AG09309 (cell line): ENCODE data around the gene FYN.

Experiments used
- DNase-seq: peaks from one replicate; pipeline ENCODE4 v3.0.0-alpha.2; 2010; ENCODE audit warnings: low read depth
- H3K4me3 ChIP-seq: 2 replicates; pipeline ENCODE4 v1.5.1; 2011; ENCODE audit warnings: mild to moderate bottlenecking, low read depth, low read length, moderate library complexity; ENCODE audit not compliant: control insufficient read depth
- CTCF ChIP-seq: IDR thresholded peaks from 2 replicates; pipeline ENCODE4 v1.5.1; 2011; ENCODE audit warnings: mild to moderate bottlenecking, low read depth, low read length, inconsistent platforms; ENCODE audit not compliant: insufficient read depth, control insufficient read depth; ENCODE audit errors: missing control alignments

The FYN gene

GRCh38 chr6:111680015-111680712 is 193.1 kb downstream of the FYN start:
- DNase-seq: no peak
- TF ChIP-seq CTCF: no peak
- no peak overlapping the region for H3K4me3 ChIP-seq

- H3K4me3 ChIP-seq: no peak overlapping the region
- no peak for TF ChIP-seq CTCF
- no peak for DNase-seq
Observed at GRCh38 chr6:111679126-111679858, 194.0 kb downstream of the FYN start.

- no peak for DNase-seq
- H3K4me3 ChIP-seq: no peak overlapping the region
- no peak for TF ChIP-seq CTCF
Observed at GRCh38 chr6:111677249-111677990, 195.8 kb downstream of the FYN start.

GRCh38 chr6:111676383-111676782 is 196.9 kb downstream of the FYN start:
- TF ChIP-seq CTCF: no peak
- no peak for DNase-seq
- H3K4me3 ChIP-seq: no peak overlapping the region

- DNase-seq: no peak
- no peak overlapping the region for H3K4me3 ChIP-seq
- TF ChIP-seq CTCF: no peak
Observed at GRCh38 chr6:111674883-111675282, 198.4 kb downstream of the FYN start.

GRCh38 chr6:111674413-111674812 is 198.8 kb downstream of the FYN start:
- DNase-seq: no peak
- H3K4me3 ChIP-seq: no peak overlapping the region
- TF ChIP-seq CTCF: no peak
